Endometrium (tissue), 2 donors: Measurements from ENCODE around the gene GUCA1C.

Experiments used
- FAIRE-seq: peaks from 2 replicates; lab custom pipeline; 2012; peaks lifted over from hg19 to GRCh38; lab: Jason Lieb, UNC
- donor health status: control.
- donor health status: control.

The GUCA1C gene

DNA sequence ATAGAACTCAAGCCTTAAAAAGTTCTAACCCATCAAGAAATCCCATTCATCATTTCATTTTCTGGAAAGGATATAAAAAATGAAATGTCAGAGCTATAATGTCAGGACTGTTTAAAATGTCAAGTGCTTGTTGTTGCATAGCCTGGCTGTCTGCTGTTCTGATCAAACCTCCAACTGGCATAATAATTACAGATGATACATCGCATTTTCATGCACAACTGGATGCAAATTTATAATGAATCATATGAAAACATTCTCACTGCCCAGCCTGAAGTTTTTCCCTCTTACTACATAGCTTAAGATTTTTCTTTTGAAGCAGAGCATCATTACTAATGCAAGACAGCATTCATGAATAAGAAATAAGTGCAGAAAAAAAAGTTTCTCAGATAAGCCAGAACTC lies 46.5 kb downstream of the GUCA1C start:
- no peak for FAIRE-seq

DNA sequence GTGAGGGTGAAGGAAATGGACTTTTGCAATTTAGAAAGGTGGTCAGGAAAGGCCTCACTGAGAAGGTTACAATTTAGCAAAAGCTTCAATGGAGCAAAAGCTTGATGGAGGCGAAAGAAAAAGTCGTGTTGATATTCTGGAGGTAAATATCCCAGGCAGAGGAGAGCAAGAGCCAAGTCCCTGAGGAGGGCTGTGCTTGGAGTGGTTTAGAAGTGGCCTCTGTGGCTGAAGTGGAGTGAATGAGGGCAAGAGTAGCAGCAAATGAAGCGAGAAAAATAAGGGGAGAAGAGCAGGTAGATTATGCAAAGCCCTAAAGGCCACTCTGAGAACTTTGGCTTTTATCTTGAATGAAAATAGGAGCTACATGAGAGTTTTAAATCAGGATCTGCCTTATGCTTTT lies 54.1 kb downstream of the GUCA1C start:
- no peak for FAIRE-seq

GRCh38 chr3:108897883-108898282 lies 55.8 kb downstream of the GUCA1C start:
- no peak for FAIRE-seq

DNA sequence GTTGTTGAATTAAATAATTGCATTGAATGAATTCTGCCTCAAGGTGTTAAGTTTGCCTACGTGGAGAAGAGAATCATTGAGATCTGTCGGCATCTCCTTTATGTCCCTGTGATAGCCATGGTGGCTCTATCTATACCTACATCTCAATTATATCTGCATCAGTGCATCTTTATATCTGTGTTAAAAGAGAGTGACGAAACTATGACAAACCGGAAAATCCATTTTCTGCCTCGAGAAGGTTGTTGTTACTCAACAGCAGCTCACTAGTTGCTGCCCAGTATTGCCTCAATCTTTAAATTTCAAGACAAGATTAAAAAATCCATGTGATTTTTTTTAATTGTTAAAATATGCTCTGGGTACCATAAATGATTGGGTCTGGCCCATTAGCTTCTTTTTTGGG lies 58.7 kb downstream of the GUCA1C start:
- no peak for FAIRE-seq

- no peak for FAIRE-seq
These were observed 61.8 kb downstream of the GUCA1C start for GRCh38 chr3:108891833-108892232.

- no peak for FAIRE-seq
These were observed 65.9 kb downstream of the GUCA1C start for GRCh38 chr3:108887777-108888176.

GRCh38 chr3:108887121-108887520 lies 66.6 kb downstream of the GUCA1C start:
- FAIRE-seq, result no peak

DNA sequence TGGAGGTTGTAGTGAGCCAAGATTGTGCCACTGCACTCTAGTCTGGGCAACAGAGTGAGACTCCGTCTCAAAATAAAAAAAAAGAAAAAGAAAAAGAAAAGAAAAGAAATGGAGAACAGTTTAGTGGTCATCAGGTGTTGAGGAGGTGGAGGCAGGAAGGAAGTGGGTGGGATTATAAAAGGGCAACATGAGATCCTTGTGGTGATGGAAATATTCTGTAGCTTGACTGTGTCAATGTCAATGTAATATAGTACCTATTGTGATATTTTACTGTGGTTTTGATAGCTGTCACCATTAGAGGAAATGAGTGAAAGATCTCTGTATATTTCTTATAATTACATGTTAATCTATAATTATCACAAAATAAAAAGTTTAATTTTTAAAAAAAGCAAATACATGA lies 70.3 kb downstream of the GUCA1C start:
- FAIRE-seq, result no peak

DNA sequence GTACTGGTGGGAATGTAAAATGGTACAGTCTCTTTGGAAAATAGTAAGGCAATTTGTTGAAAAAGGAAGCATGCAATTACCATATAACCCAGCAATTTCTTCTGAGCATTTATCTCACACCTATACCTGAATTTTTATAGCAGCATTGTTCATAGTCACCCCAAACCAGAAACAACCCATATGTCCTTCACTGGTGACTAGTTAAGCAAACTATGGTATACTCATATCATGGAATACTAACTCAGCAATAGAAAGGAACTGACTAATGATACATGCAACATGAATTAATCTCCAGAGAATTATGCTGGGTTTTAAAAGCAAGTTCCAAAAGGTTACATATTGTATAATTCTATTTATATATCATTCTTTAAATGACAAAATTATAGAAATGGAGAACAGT lies 70.9 kb downstream of the GUCA1C start:
- FAIRE-seq, result no peak

DNA sequence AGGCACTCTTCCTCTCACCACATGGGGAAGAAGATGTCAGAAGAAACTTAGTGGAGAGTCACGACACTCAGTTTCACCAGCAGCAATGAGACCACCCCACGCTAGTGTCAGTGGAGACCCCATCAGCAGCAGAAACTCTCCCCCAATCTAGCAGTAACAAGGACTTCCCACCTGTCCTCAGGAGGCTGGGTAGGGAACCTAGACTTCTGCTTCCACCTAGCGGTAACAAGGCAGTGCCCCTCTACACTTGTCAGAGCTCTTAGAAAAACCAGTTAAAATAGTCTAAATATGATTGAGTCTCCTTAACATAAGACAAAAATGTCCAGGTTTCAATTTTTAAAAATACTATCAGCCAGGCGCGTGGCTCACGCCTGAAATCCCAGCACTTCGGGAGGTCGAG lies 73.8 kb downstream of the GUCA1C start:
- no peak for FAIRE-seq

GRCh38 chr3:108877901-108878300 lies 75.8 kb downstream of the GUCA1C start:
- FAIRE-seq, result no peak

- no peak for FAIRE-seq
These were observed 89.9 kb downstream of the GUCA1C start for GRCh38 chr3:108863799-108864135.

DNA sequence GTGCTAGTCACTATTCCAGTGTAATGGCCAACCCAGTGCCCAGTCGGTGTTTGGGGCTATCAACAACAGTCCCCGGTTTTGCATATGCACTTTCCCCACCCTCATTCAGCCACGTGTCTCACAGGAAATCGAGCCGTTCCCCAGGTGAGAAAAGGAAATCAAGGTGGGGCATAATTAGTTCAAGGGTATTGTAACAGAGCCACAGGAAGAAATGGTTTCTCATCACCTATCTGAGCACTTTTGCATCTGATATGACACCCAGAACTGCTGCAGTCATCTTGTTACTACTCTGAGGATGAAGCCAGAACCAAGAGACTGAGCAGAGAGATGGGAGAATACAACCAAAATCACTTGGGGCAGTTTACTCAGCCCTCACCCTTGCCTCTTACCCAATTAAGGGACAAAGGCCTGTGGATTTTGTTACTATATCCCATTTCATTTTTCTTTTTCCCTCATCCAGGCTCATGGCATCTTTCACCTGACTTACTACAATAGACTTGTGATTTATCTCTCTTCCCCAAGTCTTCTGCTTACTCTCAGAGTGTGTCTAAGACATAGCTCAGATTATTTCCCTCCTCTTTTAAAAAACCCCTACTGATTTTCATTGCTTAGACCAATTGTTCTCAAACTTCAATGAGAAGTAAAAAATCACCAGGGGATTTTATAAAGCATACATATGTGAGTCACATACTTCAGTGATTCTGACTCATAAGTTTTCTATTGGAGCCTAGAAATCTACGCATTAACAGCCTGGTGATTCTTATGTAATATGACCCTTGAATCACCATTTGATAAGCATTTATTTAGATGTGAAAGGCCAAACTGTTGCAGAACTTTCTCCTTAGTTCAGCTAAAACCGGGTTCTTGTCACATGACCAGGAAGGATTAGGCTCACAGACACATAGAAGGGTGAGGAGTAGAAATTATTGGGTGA lies 90.5 kb downstream of the GUCA1C start:
- FAIRE-seq, result no peak

DNA sequence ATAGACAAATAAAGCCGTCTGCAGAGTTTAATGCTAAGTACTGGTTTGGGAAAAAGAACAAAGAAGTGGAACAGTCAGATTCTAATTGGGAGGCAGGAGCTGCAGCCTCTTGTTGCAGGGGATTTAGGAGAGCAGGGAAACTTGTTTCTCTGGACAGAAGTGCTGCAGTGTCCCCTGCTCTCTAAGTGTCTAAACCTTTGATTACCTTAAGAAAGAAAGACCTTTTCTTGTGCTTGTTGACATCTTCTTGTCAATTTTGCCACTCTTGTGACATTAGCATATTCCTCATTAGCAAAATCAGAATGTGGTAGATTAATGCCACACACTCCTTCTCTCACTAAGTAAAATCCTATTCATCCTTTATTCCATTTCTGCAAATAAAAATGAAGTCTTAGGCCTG lies 92.3 kb downstream of the GUCA1C start:
- FAIRE-seq, result no peak
